ENCODE data around the gene DNAJC21. TPM values are rescaled to one million over a fixed set of nuclear protein-coding genes. Genes with fewer than 3 reads are reported as not detected.

DNAJC21 gene
- total and polyA plus RNA-seq, 12 donors: 12.8 to 52.9 (median 30.3) TPM

DNA sequence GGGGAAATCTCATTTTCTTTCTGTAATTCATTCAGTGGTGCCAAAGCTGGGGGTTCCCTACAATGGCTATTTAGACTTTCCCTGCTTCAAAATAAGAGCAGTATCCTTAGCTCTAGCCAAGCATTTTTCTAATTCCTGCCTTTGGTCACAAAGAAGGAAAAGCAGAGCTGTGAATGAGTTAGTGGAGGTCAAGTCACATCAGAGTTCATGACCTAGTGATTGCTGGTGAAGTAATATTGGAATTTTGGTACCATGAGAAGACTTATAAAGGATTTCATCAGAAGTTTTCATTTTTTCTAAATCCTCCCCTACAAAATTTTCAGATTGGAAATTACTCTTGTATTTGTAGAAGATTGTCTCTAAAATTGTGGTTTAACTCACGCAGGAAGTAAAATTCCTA, 28.0 kb downstream of the DNAJC21 start:
- WGBS, 4 donors: 94 to 97% (median 96%) methylated on average over 1 of the region's 1 CpG
- H3K4me1 ChIP-seq (replicated peaks in 1 of 2): peaks cover 0 to 12% of the 10 kb centered on the region in 2 donors
- H3K4me3 ChIP-seq: no peak overlapping the region
- H3K27me3 ChIP-seq: no peaks in the 10 kb centered on the region
- H3K27ac ChIP-seq: peak overlapping the region in 1 of 5 donors; percentile 25
- DNase-seq: no peak
- TF ChIP-seq POLR2A (IDR thresholded peaks at IDR 0.05): no peak
- TF ChIP-seq, protein P1, sequence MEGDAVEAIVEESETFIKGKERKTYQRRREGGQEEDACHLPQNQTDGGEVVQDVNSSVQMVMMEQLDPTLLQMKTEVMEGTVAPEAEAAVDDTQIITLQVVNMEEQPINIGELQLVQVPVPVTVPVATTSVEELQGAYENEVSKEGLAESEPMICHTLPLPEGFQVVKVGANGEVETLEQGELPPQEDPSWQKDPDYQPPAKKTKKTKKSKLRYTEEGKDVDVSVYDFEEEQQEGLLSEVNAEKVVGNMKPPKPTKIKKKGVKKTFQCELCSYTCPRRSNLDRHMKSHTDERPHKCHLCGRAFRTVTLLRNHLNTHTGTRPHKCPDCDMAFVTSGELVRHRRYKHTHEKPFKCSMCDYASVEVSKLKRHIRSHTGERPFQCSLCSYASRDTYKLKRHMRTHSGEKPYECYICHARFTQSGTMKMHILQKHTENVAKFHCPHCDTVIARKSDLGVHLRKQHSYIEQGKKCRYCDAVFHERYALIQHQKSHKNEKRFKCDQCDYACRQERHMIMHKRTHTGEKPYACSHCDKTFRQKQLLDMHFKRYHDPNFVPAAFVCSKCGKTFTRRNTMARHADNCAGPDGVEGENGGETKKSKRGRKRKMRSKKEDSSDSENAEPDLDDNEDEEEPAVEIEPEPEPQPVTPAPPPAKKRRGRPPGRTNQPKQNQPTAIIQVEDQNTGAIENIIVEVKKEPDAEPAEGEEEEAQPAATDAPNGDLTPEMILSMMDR (IDR thresholded peaks at IDR 0.05): no peak
- intact Hi-C loops (cut with DNase I): no loop called here
- no peaks in the 10 kb centered on the region for H3K9me3 ChIP-seq (replicated peaks in 1 of 3)
- peaks cover 0 to 16% of the 10 kb centered on the region in 2 donors for H3K36me3 ChIP-seq (replicated peaks in 1 of 2)

GRCh38 chr5:34957857-34958690, 28.7 kb downstream of the DNAJC21 start:
- intact Hi-C loops (cut with DNase I): no loop called here
- whole genome bisulfite sequencing, 4 donors: 47 to 53% (median 52%) methylated on average over 5 of the region's 5 CpGs
- DNase-seq: peak in 5 of 7 donors; percentile 25 to 71 (median 30)
- H3K27ac ChIP-seq: no peak overlapping the region
- H3K9me3 ChIP-seq (replicated peaks in 1 of 3): no peaks in the 10 kb centered on the region
- no peak overlapping the region for H3K4me3 ChIP-seq
- TF ChIP-seq, protein P1 (IDR thresholded peaks at IDR 0.05): peak; percentile 22 to 54 (median 38)
- TF ChIP-seq POLR2A (IDR thresholded peaks at IDR 0.05): no peak
- peaks cover 0 to 16% of the 10 kb centered on the region in 2 donors for H3K36me3 ChIP-seq (replicated peaks in 1 of 2)
- peaks cover 0 to 12% of the 10 kb centered on the region in 2 donors for H3K4me1 ChIP-seq (replicated peaks in 1 of 2)
- no peaks in the 10 kb centered on the region for H3K27me3 ChIP-seq

DNA sequence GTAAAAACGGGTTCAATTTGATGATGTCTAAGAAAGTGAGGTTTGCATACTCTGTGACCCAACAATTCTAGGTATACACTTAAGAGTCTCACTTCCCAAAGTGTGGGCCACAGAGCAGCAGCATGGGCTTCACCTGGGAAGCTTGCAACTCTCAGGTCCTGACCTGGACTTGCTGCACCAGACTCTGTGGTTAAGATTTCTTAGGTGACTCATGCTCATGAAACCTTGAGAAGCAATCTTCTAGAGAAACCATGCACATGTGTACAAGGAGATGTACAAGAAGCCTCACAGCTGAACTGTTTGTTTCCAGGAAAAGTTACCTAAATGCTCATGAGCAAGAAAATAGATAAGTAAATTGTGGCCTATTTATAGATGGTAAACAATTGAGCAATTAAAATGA, 30.0 kb downstream of the DNAJC21 start:
- DNase-seq: no peak
- Histone ChIP-seq H3K4me1 (replicated peaks in 1 of 2) (peaks cover 0 to 12% of the 10 kb centered on the region in 2 donors), H3K27ac (no peak overlapping the region), H3K9me3 (replicated peaks in 1 of 3) (no peaks in the 10 kb centered on the region), H3K27me3 (no peaks in the 10 kb centered on the region), H3K4me3 (no peak overlapping the region), H3K36me3 (replicated peaks in 1 of 2) (peaks cover 0 to 10% of the 10 kb centered on the region in 2 donors)
- intact Hi-C loops (cut with DNase I): no loop called here
- TF ChIP-seq, protein P1 (IDR thresholded peaks at IDR 0.05): no peak
- no peak for TF ChIP-seq POLR2A (IDR thresholded peaks at IDR 0.05)
- WGBS, 4 donors: 86 to 96% (median 93%) methylated on average over 1 of the region's 1 CpG

GRCh38 chr5:34967540-34967939, 38.2 kb downstream of the DNAJC21 start:
- DNase-seq: no peak
- no peak overlapping the region for H3K4me3 ChIP-seq
- no peaks in the 10 kb centered on the region for H3K36me3 ChIP-seq (replicated peaks in 1 of 2)
- H3K4me1 ChIP-seq (replicated peaks in 1 of 2): no peaks in the 10 kb centered on the region
- peaks cover 0 to 8% (median 0%) of the 10 kb centered on the region in 3 donors for H3K9me3 ChIP-seq (replicated peaks in 1 of 3)
- intact Hi-C loops (cut with DNase I): no loop called here
- WGBS, 4 donors: 90 to 95% (median 92%) methylated on average over 3 to 4 of the region's 4 CpGs
- no peak for TF ChIP-seq POLR2A (IDR thresholded peaks at IDR 0.05)
- TF ChIP-seq, protein P1 (IDR thresholded peaks at IDR 0.05): no peak
- H3K27me3 ChIP-seq: no peaks in the 10 kb centered on the region
- no peak overlapping the region for H3K27ac ChIP-seq
